GM19099 (cell line): Measurements from ENCODE around the gene PTCHD1.

Source experiments
- POLR2A ChIP-seq: IDR thresholded peaks from 3 replicates; pipeline ENCODE4 v1.6.1; 2011; ENCODE audit warnings: low read depth; ENCODE audit not compliant: insufficient read length; ENCODE audit errors: extremely low read depth

Gene PTCHD1

GRCh38 chrX:23333842-23334520, 668 bp upstream of the PTCHD1 start:
- no peak for TF ChIP-seq POLR2A

DNA sequence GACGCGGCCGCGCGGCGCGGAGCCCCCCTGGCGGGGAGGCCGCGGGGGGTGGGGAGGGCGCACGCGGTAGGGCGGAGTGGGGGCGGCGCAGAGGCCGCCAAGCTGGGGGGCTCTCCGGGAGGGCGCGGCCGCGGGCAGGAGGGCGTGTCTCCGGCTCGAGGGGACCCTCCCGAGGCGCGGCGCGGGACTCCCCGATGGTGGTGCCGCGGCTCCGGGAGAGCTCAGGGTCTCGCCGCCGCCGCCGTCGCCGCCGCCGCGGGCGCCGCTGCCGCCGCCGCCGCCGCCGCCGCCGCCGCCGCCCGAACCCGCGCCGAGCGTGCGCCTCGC, 165 bp upstream of the PTCHD1 start:
- no peak for TF ChIP-seq POLR2A

DNA sequence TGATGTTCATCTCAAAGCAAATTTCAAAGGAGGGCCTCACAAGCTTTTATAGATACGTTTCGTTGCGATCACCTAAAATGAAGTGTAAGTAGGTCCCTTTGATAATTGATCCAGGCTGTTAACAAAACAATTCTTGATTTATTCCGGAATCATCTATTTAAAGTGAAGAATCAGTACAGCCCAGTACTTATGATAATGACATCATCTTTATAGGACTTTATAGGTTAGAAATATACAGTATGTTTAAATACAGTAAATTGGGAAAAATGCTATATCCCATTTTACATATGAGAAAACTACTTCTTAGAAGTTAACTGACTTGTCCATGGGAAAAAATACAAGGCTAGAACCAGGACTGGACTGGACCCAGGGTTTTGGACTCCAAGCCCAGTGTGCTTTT, 3.7 kb downstream of the PTCHD1 start:
- no peak for TF ChIP-seq POLR2A

DNA sequence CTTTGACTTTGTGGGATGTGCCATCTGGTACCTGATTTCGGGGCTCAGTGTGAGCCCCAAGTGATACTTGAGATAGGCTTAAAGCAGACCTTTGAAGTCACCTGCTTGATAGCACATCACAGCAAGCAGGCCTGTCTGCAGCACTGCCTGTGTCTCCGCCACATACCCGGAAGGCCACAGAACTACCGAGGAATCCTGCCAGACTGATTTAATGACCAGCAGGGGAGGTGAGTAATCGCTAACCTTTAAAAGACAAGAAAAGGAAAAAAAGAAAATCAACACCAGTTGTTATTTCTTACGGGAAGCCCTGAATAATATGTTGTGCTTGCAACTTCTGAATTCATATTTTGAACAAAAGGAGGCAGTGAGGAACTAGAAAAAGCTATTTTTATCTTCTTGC, 6.8 kb downstream of the PTCHD1 start:
- no peak for TF ChIP-seq POLR2A

DNA sequence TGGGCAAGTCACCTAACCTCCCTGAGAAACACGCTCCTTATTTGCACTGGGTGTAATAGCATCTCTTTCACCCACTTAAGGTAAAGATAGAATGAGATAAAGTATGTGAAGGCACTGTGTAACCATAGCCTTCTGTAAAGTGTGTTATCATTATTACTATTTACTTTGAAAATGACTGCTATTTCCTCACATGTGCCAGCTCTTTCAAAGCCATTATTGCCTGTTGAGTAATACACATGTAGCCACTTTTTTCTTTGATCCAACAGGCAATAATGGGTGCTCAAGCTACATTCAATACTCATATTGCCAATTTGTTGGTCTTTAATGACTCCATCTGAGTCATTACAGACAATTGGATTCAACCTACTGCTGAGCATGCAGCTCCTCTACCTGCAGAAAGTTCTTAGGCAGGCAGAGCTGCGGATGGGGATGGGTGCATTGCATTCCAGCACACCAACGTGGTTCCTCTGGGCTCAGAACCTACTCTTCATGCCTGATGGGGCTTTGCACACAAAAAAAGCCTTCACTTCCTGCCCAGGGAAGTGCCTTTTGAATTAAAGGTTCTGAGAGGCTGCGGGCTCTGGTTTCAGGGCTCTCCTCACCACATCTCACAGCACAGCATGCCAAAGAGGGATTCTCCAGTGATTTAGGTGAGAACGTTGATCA, 9.7 kb downstream of the PTCHD1 start:
- TF ChIP-seq POLR2A = no peak

DNA sequence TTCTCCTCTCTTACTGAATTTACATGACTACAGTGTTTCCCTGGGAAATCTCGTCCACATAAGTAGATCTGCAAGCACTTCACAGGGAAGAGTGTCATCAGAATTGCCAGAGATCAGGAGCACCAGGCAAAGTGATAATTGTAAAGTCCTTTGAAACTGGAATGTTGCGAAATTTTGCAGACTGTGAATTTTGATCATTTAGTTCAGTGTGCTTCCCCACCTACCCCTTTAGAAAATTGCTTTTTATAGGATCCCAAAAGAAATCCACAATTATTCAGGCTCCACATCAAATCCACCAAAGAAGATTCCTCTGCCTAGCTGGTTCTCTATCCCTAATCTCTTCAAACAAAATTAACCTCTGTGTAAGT, 10.2 kb downstream of the PTCHD1 start:
- no peak for TF ChIP-seq POLR2A

- no peak for TF ChIP-seq POLR2A
These were observed 21.5 kb downstream of the PTCHD1 start for GRCh38 chrX:23356189-23356588.

- TF ChIP-seq POLR2A = no peak
These were observed 29.8 kb downstream of the PTCHD1 start for GRCh38 chrX:23364416-23364815.

DNA sequence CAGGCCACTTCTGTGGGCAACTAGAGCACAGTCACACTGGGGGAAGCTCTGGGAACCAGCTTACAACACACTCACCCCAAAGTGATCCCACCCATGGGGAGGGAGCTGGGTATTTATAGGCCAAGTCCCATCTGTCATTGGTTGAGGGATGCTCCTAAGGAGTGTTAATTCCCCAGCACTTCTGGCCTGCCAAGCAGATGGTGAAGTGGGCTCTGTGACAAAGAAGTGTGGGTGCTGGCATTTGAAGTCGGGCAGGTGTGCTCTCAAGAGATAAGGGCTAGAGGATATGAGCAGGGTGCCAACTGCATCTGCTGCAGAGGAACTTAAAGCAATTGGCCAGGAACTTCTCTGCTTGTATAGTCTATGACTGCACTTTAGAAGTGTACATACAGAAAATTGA, 30.9 kb downstream of the PTCHD1 start:
- TF ChIP-seq POLR2A = no peak

DNA sequence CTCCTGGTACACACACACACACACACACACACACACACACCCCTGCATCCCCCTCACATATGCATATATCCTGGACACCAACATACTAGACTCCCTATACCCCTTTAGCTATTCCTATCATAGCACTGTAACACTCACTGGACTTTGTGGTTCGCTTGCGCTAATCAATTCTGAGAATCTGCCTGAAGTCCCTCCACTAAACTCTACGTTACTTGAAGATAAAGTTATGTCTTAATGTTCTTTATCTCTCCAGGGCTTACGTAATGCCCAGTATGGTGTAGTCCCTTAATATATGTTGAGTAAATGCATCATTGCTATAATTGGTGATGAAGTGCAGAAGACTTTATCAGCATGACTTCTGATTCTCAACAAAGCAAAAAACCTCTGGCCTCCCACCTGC, 32.3 kb downstream of the PTCHD1 start:
- TF ChIP-seq POLR2A = no peak

GRCh38 chrX:23369027-23369426, 34.4 kb downstream of the PTCHD1 start:
- no peak for TF ChIP-seq POLR2A

- no peak for TF ChIP-seq POLR2A
These were observed 37.7 kb downstream of the PTCHD1 start for GRCh38 chrX:23372220-23372902.

GRCh38 chrX:23373129-23373804, 38.6 kb downstream of the PTCHD1 start:
- no peak for TF ChIP-seq POLR2A

DNA sequence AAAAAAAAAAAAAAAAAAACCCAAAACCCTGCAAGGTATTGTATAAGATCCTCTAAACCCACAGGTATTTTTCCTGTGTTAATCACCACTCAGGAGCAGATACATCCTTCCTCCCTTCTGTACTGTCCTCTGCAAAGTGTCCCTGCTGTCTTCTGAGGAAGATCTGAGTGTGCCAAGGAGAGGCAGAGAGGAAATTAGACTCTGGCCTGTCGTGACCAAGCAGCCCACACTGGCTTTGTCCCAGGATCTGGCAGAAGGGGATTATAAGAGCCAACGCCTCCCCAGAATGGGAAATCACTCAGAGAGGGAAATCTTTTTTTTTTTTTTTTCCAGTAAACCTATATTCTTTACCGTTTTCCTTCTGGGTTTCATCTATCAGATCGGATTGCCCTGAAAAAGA, 39.6 kb downstream of the PTCHD1 start:
- no peak for TF ChIP-seq POLR2A

DNA sequence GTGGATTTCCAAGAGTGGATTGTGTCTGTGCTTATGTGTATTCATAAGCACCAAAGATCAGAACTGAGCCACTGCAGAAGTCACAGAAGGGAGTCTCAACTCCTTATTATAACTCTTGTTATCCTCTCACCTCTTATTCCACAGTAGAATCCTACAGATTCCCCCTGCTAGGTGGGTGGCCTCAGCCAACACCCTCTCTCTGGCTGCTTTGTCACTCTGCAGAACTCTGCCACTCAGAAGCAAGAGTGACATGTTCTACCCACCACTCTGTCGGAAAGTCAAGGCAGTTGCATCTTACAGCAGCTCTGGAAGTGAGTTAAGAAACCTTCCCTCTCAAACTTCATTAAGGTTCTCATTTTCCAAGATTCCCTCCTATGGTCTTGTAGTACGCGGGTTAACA, 41.9 kb downstream of the PTCHD1 start:
- no peak for TF ChIP-seq POLR2A

DNA sequence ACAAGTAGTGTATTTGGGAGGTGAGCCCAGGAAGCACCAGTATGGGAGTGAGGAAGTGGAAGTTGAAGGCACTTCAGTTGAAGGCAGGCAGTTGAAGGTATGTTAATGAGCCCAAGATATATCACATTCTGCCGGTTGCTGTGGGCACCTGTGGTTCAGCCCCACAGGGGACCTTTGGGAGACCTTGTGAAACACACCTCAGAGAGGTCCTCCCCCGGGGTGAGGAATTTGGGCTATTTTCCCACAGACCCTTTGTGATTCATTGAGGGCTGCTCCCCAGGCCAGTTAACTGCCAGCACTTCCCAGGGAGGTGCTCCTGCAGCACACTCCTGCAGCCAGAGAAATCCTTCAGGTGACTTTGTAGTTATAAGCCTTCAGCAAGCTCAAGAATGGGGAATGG, 45.9 kb downstream of the PTCHD1 start:
- TF ChIP-seq POLR2A = no peak
